K562 (cell line): ENCODE data around the gene USP16. TPM values are rescaled to one million over a fixed set of nuclear protein-coding genes. Genes with fewer than 3 reads are reported as not detected.

Experiments
- CREB1 ChIP-seq, 2 experiments: sonication (generic) in 1 of 2; formaldehyde crosslinking in 1 of 2; IDR thresholded peaks; 2 replicates each; pipeline versions ENCODE4 v1.6.1 to v1.8.0; 2012 to 2022; ENCODE audit warnings: inconsistent platforms in 1 of 2, mild to moderate bottlenecking in 1 of 2, missing genetic modification reagents in 1 of 2, moderate library complexity in 1 of 2
- CTCFL ChIP-seq: IDR thresholded peaks from 2 replicates; pipeline ENCODE4 v1.6.1; 2011; ENCODE audit warnings: borderline replicate concordance, low read depth, mild to moderate bottlenecking, moderate library complexity, low read length; ENCODE audit not compliant: insufficient read depth, poor library complexity, severe bottlenecking
- GTF3C2 ChIP-seq: IDR thresholded peaks from 3 replicates; pipeline ENCODE4 v1.6.1; 2011; ENCODE audit warnings: borderline replicate concordance, mild to moderate bottlenecking, moderate library complexity; ENCODE audit not compliant: insufficient read length; ENCODE audit errors: extremely low read depth
- NCOA2 ChIP-seq, 2 experiments: fragments of 450-650 bp; IDR thresholded peaks; 2 replicates each; pipeline ENCODE4 v1.6.1; 2018; ENCODE audit warnings: mild to moderate bottlenecking in 2 of 2, moderate library complexity in 1 of 2; ENCODE audit not compliant: partially characterized antibody in 2 of 2
- PHF21A ChIP-seq: fragments of 450-650 bp; IDR thresholded peaks from 2 replicates; pipeline ENCODE4 v1.6.1; 2017; ENCODE audit warnings: low read depth, borderline replicate concordance
- RFX1 ChIP-seq: fragments of 450-650 bp; IDR thresholded peaks from 2 replicates; pipeline ENCODE4 v1.6.1; 2016; ENCODE audit warnings: mild to moderate bottlenecking, moderate library complexity
- THRAP3 ChIP-seq: fragments of 450-650 bp; IDR thresholded peaks from 2 replicates; pipeline ENCODE4 v1.6.1; 2016; ENCODE audit warnings: mild to moderate bottlenecking, inconsistent platforms, borderline replicate concordance
- YY1 ChIP-seq, 3 experiments: IDR thresholded peaks; 2 replicates each; pipeline ENCODE4 v1.6.1; 2011; ENCODE audit warnings: low read length in 2 of 3, mild to moderate bottlenecking in 2 of 3, moderate library complexity in 2 of 3, borderline replicate concordance in 1 of 3, control low read depth in 1 of 3, low read depth in 1 of 3; ENCODE audit not compliant: insufficient read depth in 3 of 3, insufficient replicate concordance in 2 of 3, control insufficient read depth in 1 of 3, insufficient read length in 1 of 3; ENCODE audit errors: extremely low read depth in 1 of 3
- ZHX1 ChIP-seq: fragments of 150-350 bp; conservative IDR thresholded peaks from 2 replicates; pipeline ENCODE4 v1.6.1; 2014; ENCODE audit warnings: low read length
- ZNF445 ChIP-seq: fragments of 250-450 bp; sonication (Bioruptor Pico); IDR thresholded peaks from 2 replicates; pipeline ENCODE4 v1.4.0; 2020; ENCODE audit warnings: low read depth, mild to moderate bottlenecking, moderate library complexity
- ZNF79 ChIP-seq: fragments of 250-450 bp; sonication (Bioruptor Pico); IDR thresholded peaks from 2 replicates; pipeline ENCODE4 v1.4.0; 2020; ENCODE audit warnings: low read depth, mild to moderate bottlenecking, moderate library complexity
- polyA plus RNA-seq, 8 experiments: library from polyadenylated mRNA; depleted of rRNA in 4 of 8; stranded (reverse) in 5 of 8; unstranded in 3 of 8; fragments of >200 nt; fragmentation: Nextera tagmentation in 2 of 8; fragmentation: Illumina TruSeq in 1 of 8; extraction: Ambion mirVana in 2 of 8; extraction: Trizol in 1 of 8; gene quantifications; 2 replicates each; pipeline versions ENCODE4 v1.2.1 to v1.2.3, GENCODE V29; 2011 to 2014; ENCODE audit warnings: inconsistent platforms in 1 of 8, missing spikeins in 1 of 8
- total RNA-seq, 7 experiments: library from RNA; depleted of rRNA in 6 of 7; stranded (reverse); fragments of >200 nt in 6 of 7; fragmentation: Illumina TruSeq in 2 of 7; extraction: Trizol in 2 of 7; gene quantifications; 2 replicates each; pipeline versions ENCODE4 v1.2.1 to v1.2.3, GENCODE V29; 2011 to 2021; ENCODE audit warnings: low replicate concordance in 1 of 7
- TF ChIP-seq, protein P1 (sequence below): fragments of 200-800 bp; sonication (Bioruptor generic); IDR thresholded peaks from 2 replicates; pipeline ENCODE4 v1.6.1; 2017; ENCODE audit warnings: missing genetic modification characterization, missing compliant biosample characterization

Gene USP16
- total and polyA plus RNA-seq, 9 of the 15 experiments (the other 6 are each of a cell fraction or from before 2014, with no cell fraction given): 38.4 to 90.9 (median 62.8) TPM

GRCh38 chr21:29024474-29025327 lies at the start of gene USP16 (continued):
- TF ChIP-seq CTCFL (no peak), YY1 (IDR thresholded peaks at IDR 0.05; ENCODE audit: borderline replicate concordance in 1 of 3, control insufficient read depth in 1 of 3, extremely low read depth in 1 of 3, insufficient read depth in 3 of 3, insufficient read length in 1 of 3, insufficient replicate concordance in 2 of 3, low read depth in 1 of 3, low read length in 2 of 3) (peak in 1 of 3 experiments; percentile 64), NCOA2 (IDR thresholded peaks at IDR 0.05; ENCODE audit: partially characterized antibody in 2 of 2) (no peak), PHF21A (no peak), RFX1 (no peak; the same call in 1 of the 2 replicates), ZHX1 (peak; percentile 48; the same call in 1 of the 2 replicates), GTF3C2 (no peak), ZNF79 (CRISPR knock-in tag) (no peak), THRAP3 (no peak), ZNF445 (CRISPR knock-in tag) (no peak), CREB1 (IDR thresholded peaks at IDR 0.05) (peak; percentile 97), CREB1 (CRISPR knock-in tag; IDR thresholded peaks at IDR 0.05) (peak; percentile 96)
- TF ChIP-seq, protein P1, sequence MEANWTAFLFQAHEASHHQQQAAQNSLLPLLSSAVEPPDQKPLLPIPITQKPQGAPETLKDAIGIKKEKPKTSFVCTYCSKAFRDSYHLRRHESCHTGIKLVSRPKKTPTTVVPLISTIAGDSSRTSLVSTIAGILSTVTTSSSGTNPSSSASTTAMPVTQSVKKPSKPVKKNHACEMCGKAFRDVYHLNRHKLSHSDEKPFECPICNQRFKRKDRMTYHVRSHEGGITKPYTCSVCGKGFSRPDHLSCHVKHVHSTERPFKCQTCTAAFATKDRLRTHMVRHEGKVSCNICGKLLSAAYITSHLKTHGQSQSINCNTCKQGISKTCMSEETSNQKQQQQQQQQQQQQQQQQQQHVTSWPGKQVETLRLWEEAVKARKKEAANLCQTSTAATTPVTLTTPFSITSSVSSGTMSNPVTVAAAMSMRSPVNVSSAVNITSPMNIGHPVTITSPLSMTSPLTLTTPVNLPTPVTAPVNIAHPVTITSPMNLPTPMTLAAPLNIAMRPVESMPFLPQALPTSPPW (CRISPR knock-in tag): peak; percentile 64
